Liver (tissue), 9 donors: ENCODE measurements around the gene PGGHG. TPM values are rescaled to one million over a fixed set of nuclear protein-coding genes. Genes with fewer than 3 reads are reported as not detected.

ENCODE experiments used
- DNase-seq: peaks from one replicate; pipeline ENCODE4 v3.0.0-alpha.2; 2017; ENCODE audit warnings: low spot score
- H3K27ac ChIP-seq, 2 donors: one replicate each; pipeline ENCODE4 v1.7.0; 2013; ENCODE audit warnings: inconsistent platforms in 2 of 2, low read length in 2 of 2, control low read depth in 1 of 2, low read depth in 1 of 2, mild to moderate bottlenecking in 1 of 2
- H3K27me3 ChIP-seq, 4 donors: one replicate each; pipeline versions ENCODE4 v1.6.1 to v1.7.0; 2013; ENCODE audit warnings: low read length in 3 of 4, inconsistent platforms in 1 of 4, mild to moderate bottlenecking in 1 of 4, moderate library complexity in 1 of 4; ENCODE audit not compliant: control insufficient read depth in 4 of 4, insufficient read depth in 4 of 4
- H3K36me3 ChIP-seq, 4 donors: one replicate each; pipeline versions ENCODE4 v1.6.1 to v1.7.0; 2013; ENCODE audit warnings: low read length in 3 of 4, mild to moderate bottlenecking in 3 of 4, low read depth in 1 of 4, moderate library complexity in 1 of 4; ENCODE audit not compliant: control insufficient read depth in 4 of 4, insufficient read depth in 3 of 4
- H3K4me1 ChIP-seq, 4 donors: one replicate each; pipeline versions ENCODE4 v1.6.1 to v1.7.0; 2013; ENCODE audit warnings: low read length in 3 of 4, mild to moderate bottlenecking in 3 of 4, moderate library complexity in 1 of 4; ENCODE audit not compliant: control insufficient read depth in 4 of 4, insufficient read depth in 4 of 4
- H3K4me3 ChIP-seq, 3 donors: one replicate each; pipeline versions ENCODE4 v1.6.1 to v1.7.0; 2013; ENCODE audit warnings: low read length in 3 of 3, control low read depth in 1 of 3, low read depth in 1 of 3, mild to moderate bottlenecking in 1 of 3
- H3K9ac ChIP-seq, 2 donors: one replicate each; pipeline ENCODE4 v1.7.0; 2013; ENCODE audit warnings: low read length in 2 of 2, mild to moderate bottlenecking in 2 of 2, moderate library complexity in 2 of 2, control low read depth in 1 of 2, low read depth in 1 of 2
- H3K9me3 ChIP-seq, 4 donors: one replicate each; pipeline versions ENCODE4 v1.6.1 to v1.7.0; 2013; ENCODE audit warnings: low read length in 3 of 4; ENCODE audit not compliant: control insufficient read depth in 4 of 4
- EGR1 ChIP-seq, 2 donors: IDR thresholded peaks; 2 replicates each; pipeline ENCODE4 v1.6.1; 2016 to 2018; ENCODE audit warnings: antibody characterized with exemption in 2 of 2, low read depth in 2 of 2
- FOXA1 ChIP-seq: IDR thresholded peaks from 2 replicates; pipeline ENCODE4 v1.6.1; 2016; ENCODE audit warnings: antibody characterized with exemption
- FOXA2 ChIP-seq: IDR thresholded peaks from 2 replicates; pipeline ENCODE4 v1.6.1; 2016; ENCODE audit warnings: antibody characterized with exemption
- GABPA ChIP-seq, 2 donors: IDR thresholded peaks in 1 of 2; conservative IDR thresholded peaks in 1 of 2; 2 replicates each; pipeline ENCODE4 v1.6.1; 2016; ENCODE audit warnings: antibody characterized with exemption in 2 of 2, mild to moderate bottlenecking in 1 of 2, moderate library complexity in 1 of 2
- HNF4A ChIP-seq, 2 donors: conservative IDR thresholded peaks; 2 replicates each; pipeline ENCODE4 v1.6.1; 2016; ENCODE audit warnings: antibody characterized with exemption in 2 of 2, mild to moderate bottlenecking in 2 of 2
- HNF4G ChIP-seq: IDR thresholded peaks from 2 replicates; pipeline ENCODE4 v1.6.1; 2016; ENCODE audit warnings: antibody characterized with exemption
- JUND ChIP-seq, 2 donors: IDR thresholded peaks; 2 replicates each; pipeline ENCODE4 v1.6.1; 2016; ENCODE audit warnings: antibody characterized with exemption in 2 of 2
- NR2F2 ChIP-seq: IDR thresholded peaks from 2 replicates; pipeline ENCODE4 v1.6.1; 2016; ENCODE audit warnings: antibody characterized with exemption
- RAD21 ChIP-seq, 2 donors: IDR thresholded peaks; 2 replicates each; pipeline ENCODE4 v1.6.1; 2016; ENCODE audit warnings: antibody characterized with exemption in 2 of 2, mild to moderate bottlenecking in 2 of 2
- RXRA ChIP-seq, 2 donors: IDR thresholded peaks; 2 replicates each; pipeline ENCODE4 v1.6.1; 2017 to 2018; ENCODE audit warnings: antibody characterized with exemption in 2 of 2, mild to moderate bottlenecking in 1 of 2
- SP1 ChIP-seq: IDR thresholded peaks from 2 replicates; pipeline ENCODE4 v1.6.1; 2018; ENCODE audit warnings: antibody characterized with exemption, mild to moderate bottlenecking
- TAF1 ChIP-seq: conservative IDR thresholded peaks from 2 replicates; pipeline ENCODE4 v1.6.1; 2016; ENCODE audit warnings: antibody characterized with exemption, mild to moderate bottlenecking
- YY1 ChIP-seq: IDR thresholded peaks from 2 replicates; pipeline ENCODE4 v1.6.1; 2016; ENCODE audit warnings: antibody characterized with exemption, mild to moderate bottlenecking
- WGBS: extraction: QIAGEN DNeasy Blood & Tissue Kit; methylation state at CpG from one replicate; pipeline ENCODE4 v1.1.7; 2013; 5-methylcytosine and 5-hydroxymethylcytosine counted together
- polyA plus RNA-seq, 2 donors: library from polyadenylated mRNA; stranded (reverse) in 1 of 2; unstranded in 1 of 2; fragments of 200-250 nt in 1 of 2; fragments of >200 nt in 1 of 2; fragmentation: Nextera tagmentation in 1 of 2; extraction: Ambion mirVana in 1 of 2; gene quantifications; one replicate each; pipeline versions ENCODE4 v1.2.1 to v1.2.3, GENCODE V29; 2013 to 2015
- total RNA-seq, 2 donors: library from RNA; depleted of rRNA; stranded (reverse); fragments of >200 nt; gene quantifications; one replicate each; pipeline ENCODE4 v1.2.3, GENCODE V29; 2014
- TF ChIP-seq, protein P1 (sequence below): IDR thresholded peaks from 2 replicates; pipeline ENCODE4 v1.6.1; 2016; ENCODE audit warnings: antibody characterized with exemption
- TF ChIP-seq, protein P2 (sequence below): IDR thresholded peaks from 2 replicates; pipeline ENCODE4 v1.6.1; 2016; ENCODE audit warnings: antibody characterized with exemption
- TF ChIP-seq, protein P3 (sequence below): IDR thresholded peaks from 2 replicates; pipeline ENCODE4 v1.6.1; 2016; ENCODE audit warnings: antibody characterized with exemption, mild to moderate bottlenecking
- TF ChIP-seq, protein P4 (sequence below): IDR thresholded peaks from 2 replicates; pipeline ENCODE4 v1.6.1; 2016; ENCODE audit warnings: antibody characterized with exemption
- TF ChIP-seq, protein P5 (sequence below): fragments of 150-350 bp; IDR thresholded peaks from 2 replicates; pipeline ENCODE4 v1.5.1; 2017; ENCODE audit warnings: improper control_type of control experiment, low read depth, low read length; ENCODE audit not compliant: missing input control
- donor health status: healthy.
- donor health status: healthy.
- donor health status: healthy.
- donor health status: healthy.
- donor health status: healthy.

Gene PGGHG
- total and polyA plus RNA-seq, 4 donors = 1.3 to 11.4 (median 7.5) TPM

DNA sequence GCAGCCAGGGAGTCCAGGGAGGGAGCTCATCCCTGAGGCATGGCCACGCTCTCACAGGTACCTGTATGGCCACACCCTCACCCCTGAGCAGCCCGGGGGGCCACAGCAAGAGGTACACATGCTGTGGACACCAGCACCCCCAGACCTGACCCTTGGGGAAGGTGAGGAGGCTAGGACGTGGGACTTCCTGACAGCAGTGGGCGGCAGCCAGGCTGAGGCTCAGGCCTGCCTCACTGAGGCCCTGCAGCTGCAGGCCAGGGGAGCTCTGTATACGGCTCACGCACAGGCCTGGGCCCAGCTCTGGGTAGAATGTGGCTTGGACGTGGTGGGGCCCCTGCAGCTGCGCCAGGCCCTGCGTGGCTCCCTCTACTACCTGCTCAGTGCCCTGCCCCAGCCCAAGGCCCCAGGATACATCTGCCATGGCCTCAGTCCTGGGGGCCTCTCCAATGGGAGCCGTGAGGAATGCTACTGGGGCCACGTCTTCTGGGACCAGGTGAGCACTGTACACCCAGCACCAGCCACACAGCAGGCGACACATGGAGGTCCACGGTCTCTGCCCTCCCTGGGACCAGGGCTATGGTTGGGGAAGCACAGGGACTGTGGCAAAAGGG, 1.8 kb downstream of the PGGHG start:
- H3K9me3 ChIP-seq = no peaks in the 10 kb centered on the region
- peaks cover 0 to 19% (median 11%) of the 10 kb centered on the region in 4 donors for H3K4me1 ChIP-seq
- no peak overlapping the region for H3K9ac ChIP-seq
- H3K27me3 ChIP-seq = no peaks in the 10 kb centered on the region
- H3K4me3 ChIP-seq = no peak overlapping the region
- WGBS = 94% methylated on average over 13 of the region's 13 CpGs
- no peak overlapping the region for H3K27ac ChIP-seq
- H3K36me3 ChIP-seq = peaks cover 0 to 2% (median 0%) of the 10 kb centered on the region in 4 donors
- TF ChIP-seq, protein P1, sequence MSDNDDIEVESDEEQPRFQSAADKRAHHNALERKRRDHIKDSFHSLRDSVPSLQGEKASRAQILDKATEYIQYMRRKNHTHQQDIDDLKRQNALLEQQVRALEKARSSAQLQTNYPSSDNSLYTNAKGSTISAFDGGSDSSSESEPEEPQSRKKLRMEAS = no peak
- no peak for TF ChIP-seq YY1
- TF ChIP-seq, protein P2, sequence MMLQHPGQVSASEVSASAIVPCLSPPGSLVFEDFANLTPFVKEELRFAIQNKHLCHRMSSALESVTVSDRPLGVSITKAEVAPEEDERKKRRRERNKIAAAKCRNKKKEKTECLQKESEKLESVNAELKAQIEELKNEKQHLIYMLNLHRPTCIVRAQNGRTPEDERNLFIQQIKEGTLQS = no peak
- TF ChIP-seq RXRA (IDR thresholded peaks at IDR 0.05) = no peak
- no peak for TF ChIP-seq EGR1 (IDR thresholded peaks at IDR 0.05; ENCODE audit: low read depth in 2 of 2)
- no peak for TF ChIP-seq NR2F2
- TF ChIP-seq TAF1 = no peak
- TF ChIP-seq SP1 = no peak
- no peak for TF ChIP-seq FOXA1
- TF ChIP-seq FOXA2 = no peak
- TF ChIP-seq, protein P3, sequence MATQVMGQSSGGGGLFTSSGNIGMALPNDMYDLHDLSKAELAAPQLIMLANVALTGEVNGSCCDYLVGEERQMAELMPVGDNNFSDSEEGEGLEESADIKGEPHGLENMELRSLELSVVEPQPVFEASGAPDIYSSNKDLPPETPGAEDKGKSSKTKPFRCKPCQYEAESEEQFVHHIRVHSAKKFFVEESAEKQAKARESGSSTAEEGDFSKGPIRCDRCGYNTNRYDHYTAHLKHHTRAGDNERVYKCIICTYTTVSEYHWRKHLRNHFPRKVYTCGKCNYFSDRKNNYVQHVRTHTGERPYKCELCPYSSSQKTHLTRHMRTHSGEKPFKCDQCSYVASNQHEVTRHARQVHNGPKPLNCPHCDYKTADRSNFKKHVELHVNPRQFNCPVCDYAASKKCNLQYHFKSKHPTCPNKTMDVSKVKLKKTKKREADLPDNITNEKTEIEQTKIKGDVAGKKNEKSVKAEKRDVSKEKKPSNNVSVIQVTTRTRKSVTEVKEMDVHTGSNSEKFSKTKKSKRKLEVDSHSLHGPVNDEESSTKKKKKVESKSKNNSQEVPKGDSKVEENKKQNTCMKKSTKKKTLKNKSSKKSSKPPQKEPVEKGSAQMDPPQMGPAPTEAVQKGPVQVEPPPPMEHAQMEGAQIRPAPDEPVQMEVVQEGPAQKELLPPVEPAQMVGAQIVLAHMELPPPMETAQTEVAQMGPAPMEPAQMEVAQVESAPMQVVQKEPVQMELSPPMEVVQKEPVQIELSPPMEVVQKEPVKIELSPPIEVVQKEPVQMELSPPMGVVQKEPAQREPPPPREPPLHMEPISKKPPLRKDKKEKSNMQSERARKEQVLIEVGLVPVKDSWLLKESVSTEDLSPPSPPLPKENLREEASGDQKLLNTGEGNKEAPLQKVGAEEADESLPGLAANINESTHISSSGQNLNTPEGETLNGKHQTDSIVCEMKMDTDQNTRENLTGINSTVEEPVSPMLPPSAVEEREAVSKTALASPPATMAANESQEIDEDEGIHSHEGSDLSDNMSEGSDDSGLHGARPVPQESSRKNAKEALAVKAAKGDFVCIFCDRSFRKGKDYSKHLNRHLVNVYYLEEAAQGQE = no peak
- no peak for TF ChIP-seq GABPA (IDR thresholded peaks at IDR 0.05 in 1 of 2, conservative IDR thresholded peaks at IDR 0.05 in 1 of 2)
- TF ChIP-seq, protein P4, sequence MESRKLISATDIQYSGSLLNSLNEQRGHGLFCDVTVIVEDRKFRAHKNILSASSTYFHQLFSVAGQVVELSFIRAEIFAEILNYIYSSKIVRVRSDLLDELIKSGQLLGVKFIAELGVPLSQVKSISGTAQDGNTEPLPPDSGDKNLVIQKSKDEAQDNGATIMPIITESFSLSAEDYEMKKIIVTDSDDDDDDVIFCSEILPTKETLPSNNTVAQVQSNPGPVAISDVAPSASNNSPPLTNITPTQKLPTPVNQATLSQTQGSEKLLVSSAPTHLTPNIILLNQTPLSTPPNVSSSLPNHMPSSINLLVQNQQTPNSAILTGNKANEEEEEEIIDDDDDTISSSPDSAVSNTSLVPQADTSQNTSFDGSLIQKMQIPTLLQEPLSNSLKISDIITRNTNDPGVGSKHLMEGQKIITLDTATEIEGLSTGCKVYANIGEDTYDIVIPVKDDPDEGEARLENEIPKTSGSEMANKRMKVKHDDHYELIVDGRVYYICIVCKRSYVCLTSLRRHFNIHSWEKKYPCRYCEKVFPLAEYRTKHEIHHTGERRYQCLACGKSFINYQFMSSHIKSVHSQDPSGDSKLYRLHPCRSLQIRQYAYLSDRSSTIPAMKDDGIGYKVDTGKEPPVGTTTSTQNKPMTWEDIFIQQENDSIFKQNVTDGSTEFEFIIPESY = no peak
- TF ChIP-seq HNF4A (conservative IDR thresholded peaks at IDR 0.05) = no peak
- TF ChIP-seq, protein P5, sequence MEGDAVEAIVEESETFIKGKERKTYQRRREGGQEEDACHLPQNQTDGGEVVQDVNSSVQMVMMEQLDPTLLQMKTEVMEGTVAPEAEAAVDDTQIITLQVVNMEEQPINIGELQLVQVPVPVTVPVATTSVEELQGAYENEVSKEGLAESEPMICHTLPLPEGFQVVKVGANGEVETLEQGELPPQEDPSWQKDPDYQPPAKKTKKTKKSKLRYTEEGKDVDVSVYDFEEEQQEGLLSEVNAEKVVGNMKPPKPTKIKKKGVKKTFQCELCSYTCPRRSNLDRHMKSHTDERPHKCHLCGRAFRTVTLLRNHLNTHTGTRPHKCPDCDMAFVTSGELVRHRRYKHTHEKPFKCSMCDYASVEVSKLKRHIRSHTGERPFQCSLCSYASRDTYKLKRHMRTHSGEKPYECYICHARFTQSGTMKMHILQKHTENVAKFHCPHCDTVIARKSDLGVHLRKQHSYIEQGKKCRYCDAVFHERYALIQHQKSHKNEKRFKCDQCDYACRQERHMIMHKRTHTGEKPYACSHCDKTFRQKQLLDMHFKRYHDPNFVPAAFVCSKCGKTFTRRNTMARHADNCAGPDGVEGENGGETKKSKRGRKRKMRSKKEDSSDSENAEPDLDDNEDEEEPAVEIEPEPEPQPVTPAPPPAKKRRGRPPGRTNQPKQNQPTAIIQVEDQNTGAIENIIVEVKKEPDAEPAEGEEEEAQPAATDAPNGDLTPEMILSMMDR = no peak
- no peak for TF ChIP-seq HNF4G
- TF ChIP-seq JUND (IDR thresholded peaks at IDR 0.05) = no peak
- no peak for TF ChIP-seq RAD21 (IDR thresholded peaks at IDR 0.05)
- DNase-seq = no peak
